PC-9 (cell line): ENCODE data around the gene APOBEC2. TPM values are rescaled to one million over a fixed set of nuclear protein-coding genes. Genes with fewer than 3 reads are reported as not detected.

Experiments
- BruUV-seq: library from RNA; stranded (reverse); fragments of 400-500 nt; replicated peaks from 2 replicates; lab custom pipeline; 2021; lab: Mats Ljungman, UMichigan
- CTCF ChIA-PET: fragments of 300-600 bp; sonication (Branson Sonifier 250); formaldehyde crosslinking; loops from one replicate; lab custom pipeline; 2022; ENCODE audit warnings: antibody characterized with exemption; lab: Charles Lee
- POLR2A ChIA-PET: fragments of 300-600 bp; sonication (Branson Sonifier 250); formaldehyde crosslinking; loops from one replicate; lab custom pipeline; 2022; ENCODE audit warnings: antibody characterized with exemption; ENCODE audit not compliant: unreplicated experiment; lab: Charles Lee
- DNase-seq, 2 experiments: peaks; one replicate each; pipeline versions ENCODE4 v3.0.0 to v3.0.0-alpha.2; 2015 to 2022; ENCODE audit warnings: mixed read lengths in 1 of 2
- H2AFZ ChIP-seq: fragments of 200-600 bp; sonication (generic); 2 replicates; pipeline ENCODE4 v1.8.1; 2017; ENCODE audit warnings: antibody characterized with exemption
- H3F3A ChIP-seq: fragments of 200-600 bp; sonication (generic); 2 replicates; pipeline ENCODE4 v1.8.1; 2017; ENCODE audit warnings: antibody characterized with exemption, mild to moderate bottlenecking, low read depth; ENCODE audit not compliant: insufficient read depth
- H3K27ac ChIP-seq: fragments of 200-600 bp; sonication (generic); 2 replicates; pipeline ENCODE4 v1.6.1; 2016; ENCODE audit warnings: mixed run types
- H3K27me3 ChIP-seq: fragments of 200-600 bp; sonication (generic); 2 replicates; pipeline ENCODE4 v1.6.1; 2016; ENCODE audit warnings: low read depth, mixed run types; ENCODE audit not compliant: insufficient read depth
- H3K36me3 ChIP-seq: fragments of 200-600 bp; sonication (generic); 2 replicates; pipeline ENCODE4 v1.6.1; 2016; ENCODE audit warnings: low read depth, mixed run types
- H3K4me1 ChIP-seq: fragments of 200-600 bp; sonication (generic); replicated peaks from 2 replicates; pipeline ENCODE4 v1.6.1; 2016; ENCODE audit warnings: mixed run types; ENCODE audit not compliant: insufficient read depth
- H3K4me2 ChIP-seq: fragments of 200-600 bp; sonication (generic); 2 replicates; pipeline ENCODE4 v1.6.1; 2017; ENCODE audit warnings: mixed run types
- H3K4me3 ChIP-seq: fragments of 200-600 bp; sonication (generic); 2 replicates; pipeline ENCODE4 v1.6.1; 2016; ENCODE audit warnings: mixed run types
- H3K79me2 ChIP-seq: fragments of 200-600 bp; sonication (generic); 2 replicates; pipeline ENCODE4 v1.6.1; 2017; ENCODE audit warnings: low read depth, mixed run types
- H3K9me2 ChIP-seq: fragments of 200-600 bp; sonication (generic); 2 replicates; pipeline ENCODE4 v1.8.1; 2017; ENCODE audit warnings: mild to moderate bottlenecking; ENCODE audit not compliant: insufficient read depth
- H3K9me3 ChIP-seq: fragments of 200-600 bp; sonication (generic); 2 replicates; pipeline ENCODE4 v1.8.1; 2016; ENCODE audit warnings: low read depth; ENCODE audit not compliant: insufficient read depth
- H4K20me1 ChIP-seq: fragments of 200-600 bp; sonication (generic); 2 replicates; pipeline ENCODE4 v1.8.1; 2017; ENCODE audit not compliant: insufficient read depth
- EZH2 ChIP-seq: fragments of 200-600 bp; sonication (generic); IDR thresholded peaks from 2 replicates; pipeline ENCODE4 v1.8.0; 2017; ENCODE audit warnings: antibody characterized with exemption, low read depth
- intact Hi-C: fragments of 100-400 bp; cut with micrococcal nuclease; formaldehyde crosslinking; loops from one replicate; pipeline ENCODE4 v1.10.0; 2022; ENCODE audit not compliant: unreplicated experiment
- total RNA-seq: library from RNA; stranded (reverse); gene quantifications from 2 replicates; pipeline ENCODE4 v1.2.3, GENCODE V29; 2021
- TF ChIP-seq, protein P1 (sequence below): fragments of 200-600 bp; sonication (generic); conservative IDR thresholded peaks from 2 replicates; pipeline ENCODE4 v1.6.1; 2017; ENCODE audit warnings: mixed run types, antibody characterized with exemption, mild to moderate bottlenecking, moderate library complexity

Gene APOBEC2
- total RNA-seq, 1 experiment from 2014 or later, result not detected

DNA sequence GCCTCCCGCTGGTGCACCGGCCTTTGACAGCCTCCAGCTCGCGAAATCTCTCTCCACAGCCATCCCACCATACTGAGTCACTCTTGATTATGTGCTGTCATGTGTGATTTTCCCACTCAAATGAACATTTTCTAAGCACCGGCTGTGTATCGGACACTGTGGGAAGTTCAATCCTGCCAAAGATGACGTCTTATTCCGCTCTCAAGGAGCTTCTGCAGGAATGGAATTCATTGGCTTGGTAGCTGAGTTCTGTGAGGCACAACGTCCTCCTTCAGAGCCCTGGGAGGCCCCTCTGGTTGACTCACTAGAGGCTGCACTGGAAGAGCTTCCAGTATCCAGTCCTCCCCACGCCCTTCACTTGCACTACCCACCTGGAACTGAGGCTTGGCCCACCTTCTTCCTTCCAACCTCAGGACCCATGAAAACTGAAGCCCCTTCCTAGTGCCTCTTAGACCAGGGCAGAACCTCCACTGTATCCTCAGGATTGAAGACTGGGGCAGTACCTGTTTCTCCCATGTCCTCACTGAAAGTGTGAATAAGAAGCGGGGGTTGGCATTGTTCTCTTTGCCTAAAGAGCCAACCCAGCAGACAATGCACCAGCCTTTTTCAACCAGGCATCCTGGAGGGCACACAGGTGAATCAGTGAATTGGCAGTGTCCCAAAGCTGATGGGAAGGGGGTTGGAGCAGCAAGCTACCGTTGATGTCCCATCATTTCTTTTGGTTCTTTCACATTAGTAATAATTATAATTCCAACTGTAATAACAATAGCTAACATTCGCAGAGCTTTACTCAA, 15.7 kb upstream of the APOBEC2 start:
- Histone ChIP-seq H3K27ac (no peak overlapping the region), H3K4me3 (no peak overlapping the region), H4K20me1 (no peaks in the 10 kb centered on the region), H3K79me2 (no peaks in the 10 kb centered on the region), H3K36me3 (no peaks in the 10 kb centered on the region), H3K27me3 (no peaks in the 10 kb centered on the region), H3K4me1 (peaks cover 20% of the 10 kb centered on the region), H3K9me2 (no peaks in the 10 kb centered on the region), H3K4me2 (no peak overlapping the region), H3K9me3 (no peaks in the 10 kb centered on the region), H2AFZ (no peak overlapping the region), H3F3A (no peaks in the 10 kb centered on the region; the same call in 1 of the 2 replicates)
- POLR2A ChIA-PET, result no interaction called here
- no peak for DNase-seq
- intact Hi-C loops, result no loop called here
- CTCF ChIA-PET, result interaction anchor here (0.6 to 1.0 kb wide), 2 partner anchors 9 to 32 kb away, joined by 3 to 5 read pairs; no protein-coding TSS in a partner anchor
- BruUV-seq, result no TSS peak
- no peak for TF ChIP-seq EZH2
- TF ChIP-seq, protein P1, sequence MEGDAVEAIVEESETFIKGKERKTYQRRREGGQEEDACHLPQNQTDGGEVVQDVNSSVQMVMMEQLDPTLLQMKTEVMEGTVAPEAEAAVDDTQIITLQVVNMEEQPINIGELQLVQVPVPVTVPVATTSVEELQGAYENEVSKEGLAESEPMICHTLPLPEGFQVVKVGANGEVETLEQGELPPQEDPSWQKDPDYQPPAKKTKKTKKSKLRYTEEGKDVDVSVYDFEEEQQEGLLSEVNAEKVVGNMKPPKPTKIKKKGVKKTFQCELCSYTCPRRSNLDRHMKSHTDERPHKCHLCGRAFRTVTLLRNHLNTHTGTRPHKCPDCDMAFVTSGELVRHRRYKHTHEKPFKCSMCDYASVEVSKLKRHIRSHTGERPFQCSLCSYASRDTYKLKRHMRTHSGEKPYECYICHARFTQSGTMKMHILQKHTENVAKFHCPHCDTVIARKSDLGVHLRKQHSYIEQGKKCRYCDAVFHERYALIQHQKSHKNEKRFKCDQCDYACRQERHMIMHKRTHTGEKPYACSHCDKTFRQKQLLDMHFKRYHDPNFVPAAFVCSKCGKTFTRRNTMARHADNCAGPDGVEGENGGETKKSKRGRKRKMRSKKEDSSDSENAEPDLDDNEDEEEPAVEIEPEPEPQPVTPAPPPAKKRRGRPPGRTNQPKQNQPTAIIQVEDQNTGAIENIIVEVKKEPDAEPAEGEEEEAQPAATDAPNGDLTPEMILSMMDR, result no peak

DNA sequence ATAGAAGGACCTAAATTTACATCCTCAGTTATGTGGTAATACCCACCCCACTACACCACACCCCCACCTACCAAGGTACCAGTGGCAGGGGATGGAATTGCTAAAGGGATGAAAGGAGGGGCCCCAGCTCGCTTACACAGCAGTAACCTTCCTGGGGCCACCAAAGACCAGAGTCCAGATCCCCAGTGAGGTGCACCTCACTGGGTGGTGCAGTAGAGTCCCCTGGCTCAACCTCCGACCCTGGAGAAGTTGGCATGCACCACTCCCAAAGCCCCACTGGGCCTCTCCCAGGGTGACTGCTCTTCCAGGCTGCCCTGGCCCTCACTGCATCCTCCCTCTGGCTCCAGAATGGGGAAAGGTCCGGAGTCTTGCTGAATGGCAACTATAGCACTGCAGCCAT, 14.8 kb upstream of the APOBEC2 start:
- Histone ChIP-seq H3K79me2 (no peaks in the 10 kb centered on the region), H2AFZ (no peak overlapping the region), H3F3A (no peaks in the 10 kb centered on the region; the same call in 1 of the 2 replicates), H4K20me1 (no peaks in the 10 kb centered on the region), H3K9me2 (no peaks in the 10 kb centered on the region), H3K9me3 (no peaks in the 10 kb centered on the region), H3K27ac (no peak overlapping the region), H3K4me3 (no peak overlapping the region), H3K4me1 (peaks cover 20% of the 10 kb centered on the region), H3K36me3 (no peaks in the 10 kb centered on the region), H3K27me3 (no peaks in the 10 kb centered on the region), H3K4me2 (no peak overlapping the region)
- ChIA-PET CTCF (interaction anchor here (0.8 to 2.1 kb wide), 2 partner anchors 10 to 11 kb away, joined by 3 to 9 read pairs; no protein-coding TSS in a partner anchor), POLR2A (no interaction called here)
- no peak for TF ChIP-seq EZH2
- TF ChIP-seq, protein P1, result no peak
- intact Hi-C loops, result loop anchor here (2.0 kb wide), 1 partner anchor 29 kb away; no protein-coding TSS in a partner anchor
- no peak for DNase-seq
- no TSS peak for BruUV-seq

DNA sequence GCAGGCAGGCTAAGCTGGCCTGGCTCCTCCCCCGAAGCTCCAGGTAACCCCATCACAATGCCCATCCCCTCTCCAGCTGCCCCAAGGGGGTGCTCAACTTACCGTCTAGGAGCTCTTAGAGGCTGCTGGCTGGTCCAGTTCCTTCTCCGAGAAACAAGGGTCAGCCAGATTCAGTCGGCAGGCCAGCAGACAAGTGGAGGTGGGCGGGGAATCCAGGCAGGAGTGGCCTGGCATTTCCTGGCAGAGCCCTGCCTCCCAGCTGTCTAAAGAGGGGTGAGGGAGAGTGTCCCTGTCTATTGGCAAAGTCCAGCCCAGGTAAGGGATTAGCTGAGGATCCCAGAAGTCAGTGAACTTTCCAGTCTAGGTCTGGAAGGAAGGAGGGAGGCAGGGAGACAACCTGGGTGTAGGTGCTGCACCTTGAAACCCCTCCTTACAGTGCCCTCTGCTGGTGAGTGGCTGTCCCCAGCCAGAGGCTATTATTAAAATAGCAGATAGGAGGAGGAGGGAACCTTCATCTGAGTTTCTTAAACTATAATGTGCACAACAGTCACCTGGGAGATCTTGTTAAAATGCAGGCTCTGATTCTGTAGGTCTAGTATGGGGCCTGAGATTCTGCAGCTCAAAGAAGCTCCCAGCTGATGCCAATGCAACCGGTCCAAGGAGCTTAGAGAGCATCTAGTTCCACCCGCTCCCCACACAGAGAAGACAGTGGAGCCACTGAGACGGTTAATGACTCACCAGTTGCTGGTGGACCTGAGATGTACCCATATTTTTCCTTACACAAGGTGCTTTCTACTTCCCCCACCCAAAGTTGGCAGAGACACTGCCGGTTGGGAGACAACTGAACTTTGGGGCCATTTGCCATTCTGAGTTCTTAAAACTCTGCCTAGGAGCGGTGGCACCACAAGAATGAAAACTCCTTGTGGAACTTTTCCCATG, 13.7 kb upstream of the APOBEC2 start, which contains the start of gene UNC5CL:
Gene UNC5CL (minus strand): TSS at position 162 of the 939 bp plus-strand sequence. CDS start 4,147 bp downstream, outside the sequence.
- Histone ChIP-seq H3K4me3 (no peak within 1 kb of the TSS), H3K4me2 (no peak within 1 kb of the TSS), H3F3A (no peaks in the 10 kb centered on the region; the same call in 1 of the 2 replicates), H3K27ac (no peak within 1 kb of the TSS), H3K9me3 (no peaks in the 10 kb centered on the region), H3K36me3 (no peaks in the 10 kb centered on the region), H3K4me1 (peaks cover 20% of the 10 kb centered on the region), H2AFZ (no peak within 1 kb of the TSS), H3K27me3 (no peaks in the 10 kb centered on the region), H4K20me1 (no peaks in the 10 kb centered on the region), H3K9me2 (no peaks in the 10 kb centered on the region), H3K79me2 (no peaks in the 10 kb centered on the region)
- CTCF ChIA-PET, result interaction anchor here (0.6 to 2.1 kb wide), 4 partner anchors 10 to 266 kb away, joined by 3 to 9 read pairs (median 6); no protein-coding TSS in a partner anchor
- TF ChIP-seq, protein P1, result peak; percentile 80
- no peak for TF ChIP-seq EZH2
- POLR2A ChIA-PET, result no interaction called here
- intact Hi-C loops, result loop anchor here (2.0 kb wide), 1 partner anchor 27 kb away; no protein-coding TSS in a partner anchor
- DNase-seq, result peak; percentile 43 to 67
- no TSS peak for BruUV-seq
